Transverse colon (tissue), 4 donors: ENCODE data around the gene SLAMF1.

ENCODE experiments used
- CTCF ChIP-seq, 5 experiments: fragments of 200-600 bp in 3 of 5; fragments of 450-650 bp in 2 of 5; sonication (generic) in 3 of 5; IDR thresholded peaks; 1 replicate in 2 of 5; 2 replicates in 3 of 5; pipeline ENCODE4 v1.5.1; 2016 to 2017; ENCODE audit warnings: antibody characterized with exemption in 5 of 5, inconsistent platforms in 3 of 5, mild to moderate bottlenecking in 2 of 5, moderate library complexity in 1 of 5
- EP300 ChIP-seq: sonication (generic); formaldehyde crosslinking; IDR thresholded peaks from one replicate; pipeline ENCODE4 v1.6.1; 2017; ENCODE audit warnings: antibody characterized with exemption, low read depth
- POLR2A ChIP-seq: fragments of 450-650 bp; IDR thresholded peaks from one replicate; pipeline ENCODE4 v1.6.1; 2016; ENCODE audit warnings: antibody characterized with exemption, mild to moderate bottlenecking, moderate library complexity
- POLR2AphosphoS5 ChIP-seq, 3 donors: sonication (generic); formaldehyde crosslinking; IDR thresholded peaks; one replicate each; pipeline ENCODE4 v1.6.1; 2016; ENCODE audit warnings: antibody characterized with exemption in 3 of 3

DNA sequence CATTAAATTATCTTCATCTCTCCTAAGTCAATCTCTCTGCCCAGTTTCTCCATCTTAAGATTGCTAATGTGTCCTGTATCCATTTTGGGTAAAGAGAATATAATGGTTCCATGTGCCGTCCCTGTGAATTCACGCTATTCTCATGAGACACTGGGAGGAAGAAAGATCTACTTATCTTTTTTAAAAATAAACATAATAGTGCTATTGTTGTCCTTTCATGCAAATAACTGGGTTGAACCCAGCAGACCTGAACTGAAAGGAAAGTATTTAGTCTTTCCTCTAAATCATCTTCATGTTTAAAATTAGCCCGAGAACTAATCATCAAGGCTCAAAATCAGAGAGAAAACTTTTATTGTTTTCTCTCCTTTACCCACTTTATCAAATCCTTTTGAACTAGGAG, 22.4 kb downstream of the SLAMF1 start:
- TF ChIP-seq EP300 (no peak), CTCF (IDR thresholded peaks at IDR 0.05) (no peak), POLR2AphosphoS5 (IDR thresholded peaks at IDR 0.05) (no peak), POLR2A (no peak)
